Cardiac septum (tissue), 1 donor: ENCODE results near the gene CEP76. TPM values are rescaled to one million over a fixed set of nuclear protein-coding genes. Genes with fewer than 3 reads are reported as not detected.
A peak's percentile ranks its signal among the peaks of the same experiment; 100 is the strongest.

ENCODE experiments used
- DNase-seq: peaks from one replicate; pipeline ENCODE4 v3.0.0-alpha.2; 2020; ENCODE audit warnings: low spot score
- intact Hi-C: fragments of 100-400 bp; cut with DNase I; formaldehyde crosslinking; loops from one replicate; pipeline ENCODE4 v1.14.0; 2022
- total RNA-seq: library from RNA; stranded (reverse); fragmentation: NEBNext Ultra II Directional; extraction: Animal tissue kit (Norgen Biotek cat#: 25700); gene quantifications from one replicate; pipeline ENCODE4 v1.2.1, GENCODE V29; 2021
- donor health status: DM: no; HTN: no; CAD: no.

Gene CEP76
- total RNA-seq, 1 donor from 2014 or later = 3.2 TPM

- intact Hi-C loops = no loop called here
- DNase-seq = no peak
These were observed 19.2 kb upstream of the CEP76 start for GRCh38 chr18:12721495-12722275.

- DNase-seq = no peak
- intact Hi-C loops = no loop called here
These were observed 8.9 kb upstream of the CEP76 start for GRCh38 chr18:12711446-12711845.

DNA sequence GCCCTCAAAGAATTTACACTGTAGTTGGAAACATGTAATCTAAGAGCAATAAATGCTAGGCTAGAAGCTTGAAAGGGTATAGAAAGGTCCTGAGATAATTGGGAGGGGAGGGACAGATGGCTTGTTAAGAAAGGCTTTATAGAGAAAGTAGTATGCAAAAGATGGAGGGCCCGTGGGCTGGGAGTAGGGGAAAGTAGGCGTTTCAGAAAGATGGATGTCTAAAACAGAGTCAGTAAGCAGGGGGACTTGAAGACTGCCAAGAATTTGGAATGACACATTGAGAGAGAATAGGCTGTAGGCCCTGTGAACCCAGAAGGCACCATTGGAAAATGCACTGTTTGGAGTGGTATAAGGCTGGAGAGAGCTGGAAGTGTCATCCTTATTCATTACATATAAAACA lies 1.1 kb upstream of the CEP76 start:
- no peak for DNase-seq
- intact Hi-C loops = no loop called here

DNA sequence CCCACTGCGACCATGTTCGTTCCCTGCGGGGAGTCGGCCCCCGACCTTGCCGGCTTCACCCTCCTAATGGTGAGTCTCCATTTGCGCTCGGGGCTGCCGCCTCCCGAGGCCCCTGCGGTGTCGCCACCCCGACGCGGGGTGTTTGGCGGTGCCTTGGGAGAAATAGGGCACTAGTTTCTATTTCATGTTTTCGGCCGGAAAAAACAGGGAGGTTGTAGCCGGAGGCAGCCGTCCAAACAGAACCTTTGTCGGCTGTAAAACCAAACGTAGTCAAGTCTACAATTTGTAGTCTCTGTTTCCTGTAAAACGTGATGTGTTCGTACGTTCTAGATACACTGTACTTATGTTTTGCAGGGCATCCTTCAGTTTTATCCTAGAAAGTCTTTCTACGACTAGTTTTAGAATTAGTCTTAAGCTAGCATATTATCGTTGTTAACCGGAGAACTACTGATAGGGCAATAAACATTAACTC lies 609 bp upstream of the CEP76 start:
- DNase-seq = no peak
- intact Hi-C loops = no loop called here

GRCh38 chr18:12701161-12701560 lies 1.4 kb downstream of the CEP76 start:
- intact Hi-C loops = no loop called here
- no peak for DNase-seq

DNA sequence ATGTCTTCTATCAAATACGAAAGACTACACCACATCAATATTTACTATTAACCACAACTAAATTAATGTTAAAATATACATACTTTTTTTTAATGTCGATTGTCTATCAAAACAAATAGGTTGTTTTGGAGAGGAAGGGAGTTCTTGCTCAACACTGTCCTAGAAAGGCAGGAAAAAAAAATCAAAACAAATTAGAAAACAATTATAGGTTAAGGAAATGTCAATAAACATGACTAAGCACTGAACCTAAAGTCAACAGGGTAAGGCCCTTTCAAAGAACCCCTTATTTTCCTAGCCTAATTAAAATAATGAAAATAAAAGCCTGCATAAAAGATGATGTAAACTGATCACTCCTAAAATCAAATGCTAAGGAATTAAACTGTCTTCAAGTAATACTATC lies 2.8 kb downstream of the CEP76 start:
- no peak for DNase-seq

DNA sequence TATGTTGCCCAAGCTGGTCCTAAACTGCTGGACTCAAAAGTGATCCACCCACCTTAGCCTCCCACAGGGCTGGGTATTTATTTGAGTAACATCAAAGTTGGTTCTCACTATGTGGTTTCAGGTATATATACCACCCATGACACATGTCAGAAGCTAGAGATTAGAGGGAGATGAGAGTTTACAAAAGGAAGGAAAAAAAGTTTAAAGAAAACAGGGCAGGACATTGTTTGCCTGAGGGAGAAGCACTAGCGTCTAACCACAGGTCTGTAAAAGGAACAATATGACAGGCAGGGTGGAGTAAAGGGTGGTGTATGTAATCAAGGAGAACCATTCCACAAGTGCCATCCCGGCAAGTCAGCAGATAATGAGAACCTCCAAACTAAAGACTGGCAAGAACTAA lies 8.5 kb downstream of the CEP76 start:
- intact Hi-C loops = no loop called here
- DNase-seq = no peak

More for the DNA sequence above, 2.8 kb downstream of the CEP76 start:
- intact Hi-C loops = no loop called here

DNA sequence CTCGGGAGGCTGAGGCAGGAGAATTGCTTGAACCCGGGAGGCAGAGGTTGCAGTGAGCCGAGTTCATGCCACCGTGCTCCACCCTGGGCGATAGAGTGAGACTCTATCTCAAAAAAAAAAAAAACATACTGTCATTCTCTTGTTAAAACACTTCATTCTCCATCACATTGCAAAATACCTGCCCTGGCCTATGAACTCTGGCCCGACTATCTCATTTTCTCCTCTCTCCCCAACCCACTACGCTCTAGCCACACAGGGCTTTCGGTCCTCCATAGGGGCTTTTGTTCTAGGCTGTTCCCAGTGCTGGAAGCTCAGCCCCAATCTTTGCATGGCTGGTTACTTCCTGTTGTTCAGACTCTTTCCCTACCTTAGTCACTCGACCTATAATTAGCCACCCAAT lies 10.3 kb downstream of the CEP76 start:
- DNase-seq = no peak
- intact Hi-C loops = no loop called here

- intact Hi-C loops = no loop called here
- DNase-seq = no peak
These were observed 13.2 kb downstream of the CEP76 start for GRCh38 chr18:12689256-12689850.

DNA sequence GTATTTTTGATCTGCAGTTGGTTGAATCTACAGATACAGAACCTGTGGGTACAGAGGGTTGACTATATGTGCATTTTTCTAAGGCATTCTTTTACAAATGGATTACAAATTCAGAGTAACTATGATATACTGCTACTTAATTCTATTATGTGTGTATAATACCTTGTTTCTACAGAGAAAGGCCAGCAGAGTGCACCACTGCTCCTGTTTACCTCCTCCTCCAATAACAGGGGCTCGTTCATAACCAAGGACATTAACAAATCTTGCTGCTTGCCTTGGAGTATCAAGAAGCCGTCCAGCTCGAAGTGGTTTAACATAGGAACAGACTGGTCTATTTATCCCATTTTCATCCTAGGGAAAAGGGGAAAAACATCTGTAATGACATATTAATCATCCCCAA lies 16.4 kb downstream of the CEP76 start:
- DNase-seq = no peak
- intact Hi-C loops = no loop called here

- intact Hi-C loops = no loop called here
- DNase-seq = peak; percentile 82
These were observed 23.2 kb downstream of the CEP76 start for GRCh38 chr18:12679183-12679786.

- intact Hi-C loops = no loop called here
- no peak for DNase-seq
These were observed 34.5 kb downstream of the CEP76 start for GRCh38 chr18:12668041-12668440.

- intact Hi-C loops = loop anchor here (1.0 to 5.0 kb wide), 5 partner anchors 63 to 373 kb away; partner anchors contain the start of gene AFG3L2
- no peak for DNase-seq
These were observed 42.5 kb downstream of the CEP76 start for GRCh38 chr18:12659904-12660605.

DNA sequence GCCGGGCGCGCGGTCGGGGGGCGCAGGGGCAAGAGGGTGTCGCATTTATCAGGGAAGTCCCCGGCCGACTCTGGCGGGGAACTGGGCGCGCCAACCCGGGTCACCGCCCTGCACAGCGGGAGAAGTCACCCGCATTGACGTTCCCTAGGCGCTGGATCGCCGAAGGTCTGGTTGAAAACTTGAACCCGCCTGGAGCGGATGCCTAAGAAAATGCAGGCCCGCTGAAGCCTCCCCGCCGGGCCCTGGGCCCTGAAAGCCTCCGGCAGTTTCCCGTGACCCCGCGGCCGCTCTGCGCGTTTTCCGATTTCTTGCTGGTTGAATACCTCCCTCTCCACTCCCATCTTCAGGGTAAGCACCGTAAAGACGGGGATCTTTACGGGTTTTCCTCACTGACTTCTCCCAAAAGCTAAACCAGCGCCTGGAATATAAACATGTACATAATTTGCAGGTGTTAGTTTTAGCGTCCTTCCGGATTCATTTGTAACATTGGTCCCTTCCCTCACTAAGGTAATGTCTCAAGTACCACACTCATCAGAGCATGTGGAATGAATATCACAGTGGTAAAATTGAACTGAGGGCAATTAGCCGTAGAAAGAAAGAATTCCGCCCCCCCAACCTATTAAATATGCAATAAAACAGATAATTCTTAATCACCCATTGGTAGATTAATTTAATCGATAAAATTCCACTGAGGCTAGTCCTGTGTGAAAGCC lies 43.9 kb downstream of the CEP76 start:
- intact Hi-C loops = loop anchor here (1.0 to 5.0 kb wide), 5 partner anchors 61 to 371 kb away; partner anchors contain the start of genes AFG3L2 and PRELID3A
- DNase-seq = peak; percentile 76

DNA sequence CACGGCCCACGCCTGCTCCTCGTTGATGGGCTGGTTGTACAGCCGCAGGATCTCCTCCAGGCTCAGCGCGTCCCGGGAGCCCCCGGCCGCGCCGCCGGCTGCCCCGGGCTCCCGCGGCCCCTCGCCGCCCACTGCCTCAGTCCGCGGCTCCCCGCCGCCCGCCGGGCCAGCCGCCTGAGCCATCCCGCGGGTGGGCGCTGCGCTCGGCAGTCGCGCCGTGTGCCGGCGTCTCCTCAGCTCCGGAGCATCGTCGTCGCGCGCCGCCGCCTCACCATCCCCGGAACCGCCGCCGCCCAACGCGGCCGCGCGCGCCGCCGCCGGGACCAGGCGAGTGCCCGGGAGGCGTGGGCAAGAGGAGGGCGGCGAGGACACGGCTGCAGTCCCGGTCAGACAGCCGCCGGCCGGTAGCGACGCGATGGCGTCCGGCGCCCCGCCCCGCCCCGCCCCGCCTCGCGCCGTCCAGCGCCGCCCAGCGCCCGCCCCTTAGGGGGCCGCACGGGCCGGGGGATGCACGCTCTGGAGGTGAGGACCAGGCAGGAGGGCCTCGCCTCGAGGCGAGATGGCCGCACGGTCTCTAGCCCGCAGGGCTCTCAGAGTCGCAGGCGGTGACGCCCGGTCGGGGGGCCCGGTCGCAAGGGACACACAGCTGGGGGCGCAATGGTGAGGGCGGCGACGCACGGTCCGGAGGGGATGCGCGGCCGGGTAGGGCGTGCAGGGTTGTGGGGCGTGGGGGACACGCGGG lies 44.7 kb downstream of the CEP76 start, which contains the start of gene SPIRE1:
Gene SPIRE1, minus strand, starts transcription at position 424 of the 742 bp plus-strand sequence. Its CDS starts 241 bp downstream, at position 183.
- intact Hi-C loops = loop anchor here (1.0 to 5.0 kb wide), 5 partner anchors 61 to 371 kb away; partner anchors contain the start of genes AFG3L2 and PRELID3A
- DNase-seq = peak; percentile 89

DNA sequence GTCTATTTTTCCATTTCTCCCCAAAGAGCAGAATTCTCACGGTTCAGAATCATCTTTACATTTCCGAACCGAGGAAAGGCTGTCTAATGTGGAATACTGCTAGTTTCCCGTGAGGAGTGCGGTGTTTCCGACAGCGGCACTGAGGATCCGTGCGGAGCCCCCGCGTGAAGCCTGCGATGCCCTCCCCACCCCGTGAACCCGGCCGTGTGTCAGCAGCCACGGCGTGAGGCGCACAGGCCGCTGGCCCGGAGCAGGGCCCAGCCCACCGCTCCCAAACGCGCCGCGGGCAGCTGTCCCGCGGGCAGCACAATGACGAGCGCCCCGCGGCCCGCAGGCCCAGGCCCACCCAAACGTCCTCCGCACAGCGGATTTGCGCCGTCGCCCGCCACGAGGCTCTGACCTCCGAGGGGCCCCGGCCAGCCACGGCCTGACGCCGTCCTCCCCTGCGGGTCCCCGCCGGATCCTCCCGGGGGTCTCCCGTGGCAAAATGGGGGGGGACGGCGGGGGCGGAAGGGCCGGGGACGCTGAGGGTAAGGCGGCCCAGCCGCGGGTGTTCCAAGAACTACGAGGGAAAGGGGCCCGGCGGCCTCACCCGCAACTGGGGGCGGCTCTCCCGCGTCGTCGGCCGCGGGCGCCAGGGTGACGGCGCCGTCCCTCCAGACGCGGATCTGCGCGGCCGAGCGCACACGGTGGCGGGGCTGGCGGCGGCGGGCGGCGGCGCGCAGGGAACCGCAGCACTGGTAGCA lies 45.4 kb downstream of the CEP76 start:
- intact Hi-C loops = loop anchor here (5.0 kb wide), 4 partner anchors 60 to 370 kb away; partner anchors contain the start of gene AFG3L2
- DNase-seq = no peak

- no peak for DNase-seq
- intact Hi-C loops = loop anchor here (5.0 kb wide), 4 partner anchors 59 to 369 kb away; partner anchors contain the start of gene AFG3L2
These were observed 46.0 kb downstream of the CEP76 start for GRCh38 chr18:12656605-12656937.

DNA sequence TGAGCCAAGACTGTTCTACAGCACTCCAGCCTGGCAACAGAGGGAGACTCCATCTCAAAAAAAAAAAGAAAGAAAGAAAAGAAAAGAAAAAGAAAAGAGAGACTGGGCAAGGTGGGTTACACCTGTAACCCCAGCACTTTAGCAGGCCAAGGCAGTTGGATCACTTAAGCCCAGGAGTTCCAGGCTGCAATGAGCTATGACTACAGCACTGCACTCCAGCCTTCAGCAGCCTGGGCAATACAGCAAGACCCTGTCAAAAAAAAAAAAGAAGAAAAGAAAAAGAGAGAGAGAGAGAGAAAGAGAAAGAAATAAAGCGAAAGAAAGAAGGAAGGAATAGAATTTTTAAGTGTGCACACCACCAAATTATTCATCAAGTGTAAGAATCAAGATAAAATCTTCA lies 47.6 kb downstream of the CEP76 start:
- intact Hi-C loops = loop anchor here (5.0 kb wide), 4 partner anchors 58 to 368 kb away; partner anchors contain the start of gene AFG3L2
- DNase-seq = no peak
